GM19328 (cell line): ENCODE results near the gene PSD4.

Experiments used
- ATAC-seq: cut with Tn5 transposase; IDR thresholded peaks from one replicate; pipeline ENCODE4 v1.9.1; 2021; ENCODE audit warnings: mild to moderate bottlenecking, moderate library complexity; ENCODE audit not compliant: unreplicated experiment

PSD4 gene

GRCh38 chr2:113258471-113259147, 84.8 kb downstream of the PSD4 start:
- ATAC-seq, result no peak
